HFF-Myc (cell line): ENCODE results near the gene CLHC1.

Experiments used
- DNase-seq: peaks from one replicate; pipeline ENCODE4 v3.0.0-alpha.2; 2011; ENCODE audit warnings: low read depth; ENCODE audit errors: extremely low read depth
- H3K4me3 ChIP-seq: replicated peaks from 2 replicates; pipeline ENCODE4 v1.5.1; 2011; ENCODE audit warnings: low read depth, mild to moderate bottlenecking, control low read depth, low read length
- TF ChIP-seq, protein P1 (sequence below): IDR thresholded peaks from 2 replicates; pipeline ENCODE4 v1.5.1; 2012; ENCODE audit warnings: mild to moderate bottlenecking, low read depth, low read length, control low read depth; ENCODE audit errors: missing control alignments

CLHC1 gene

DNA sequence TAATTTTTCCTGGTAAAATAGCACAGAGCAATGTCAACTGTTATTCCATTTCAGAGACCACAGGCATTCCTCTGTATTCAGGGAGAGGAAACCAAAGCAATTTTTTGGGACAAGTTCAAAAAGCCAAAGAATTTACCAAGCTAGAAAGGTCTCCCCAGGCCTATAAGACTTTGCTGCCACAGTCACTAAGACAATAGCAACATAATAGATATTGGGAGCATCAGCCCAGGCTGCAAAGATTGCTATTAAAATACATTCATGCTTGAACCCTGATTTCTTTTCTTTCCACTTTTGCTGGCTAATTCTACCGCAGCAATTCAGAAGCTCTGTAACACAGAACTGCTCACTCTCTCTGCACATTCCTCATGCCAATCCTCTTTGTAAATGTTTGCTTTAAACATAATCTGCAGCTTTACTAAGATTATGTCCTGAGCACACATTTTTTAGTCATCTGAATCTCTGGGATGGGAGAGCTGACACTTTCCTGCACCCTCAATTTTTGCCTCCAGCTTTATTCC is 76.3 kb downstream of the CLHC1 start:
- no peak overlapping the region for H3K4me3 ChIP-seq
- TF ChIP-seq, protein P1, sequence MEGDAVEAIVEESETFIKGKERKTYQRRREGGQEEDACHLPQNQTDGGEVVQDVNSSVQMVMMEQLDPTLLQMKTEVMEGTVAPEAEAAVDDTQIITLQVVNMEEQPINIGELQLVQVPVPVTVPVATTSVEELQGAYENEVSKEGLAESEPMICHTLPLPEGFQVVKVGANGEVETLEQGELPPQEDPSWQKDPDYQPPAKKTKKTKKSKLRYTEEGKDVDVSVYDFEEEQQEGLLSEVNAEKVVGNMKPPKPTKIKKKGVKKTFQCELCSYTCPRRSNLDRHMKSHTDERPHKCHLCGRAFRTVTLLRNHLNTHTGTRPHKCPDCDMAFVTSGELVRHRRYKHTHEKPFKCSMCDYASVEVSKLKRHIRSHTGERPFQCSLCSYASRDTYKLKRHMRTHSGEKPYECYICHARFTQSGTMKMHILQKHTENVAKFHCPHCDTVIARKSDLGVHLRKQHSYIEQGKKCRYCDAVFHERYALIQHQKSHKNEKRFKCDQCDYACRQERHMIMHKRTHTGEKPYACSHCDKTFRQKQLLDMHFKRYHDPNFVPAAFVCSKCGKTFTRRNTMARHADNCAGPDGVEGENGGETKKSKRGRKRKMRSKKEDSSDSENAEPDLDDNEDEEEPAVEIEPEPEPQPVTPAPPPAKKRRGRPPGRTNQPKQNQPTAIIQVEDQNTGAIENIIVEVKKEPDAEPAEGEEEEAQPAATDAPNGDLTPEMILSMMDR, result no peak
- DNase-seq, result no peak

DNA sequence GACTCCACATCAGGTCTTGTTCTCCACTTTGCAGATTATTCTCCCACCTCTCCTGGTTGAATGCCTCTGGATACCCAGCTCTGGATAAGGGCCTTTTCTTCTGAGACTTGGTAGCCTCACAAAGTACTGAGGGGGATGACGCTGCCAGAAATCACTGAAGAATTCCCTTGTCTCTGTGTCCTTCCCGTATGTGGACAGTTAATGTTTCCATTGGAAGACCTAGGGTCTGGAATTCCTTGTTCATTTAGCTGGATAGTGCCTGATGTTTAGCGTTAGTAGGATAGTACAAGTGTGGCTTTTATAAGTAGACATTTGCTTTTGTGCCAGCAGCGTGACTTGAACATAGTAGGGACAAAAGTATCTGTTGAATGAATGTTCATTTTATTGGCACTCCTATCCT is 76.9 kb downstream of the CLHC1 start:
- no peak overlapping the region for H3K4me3 ChIP-seq
- TF ChIP-seq, protein P1, result no peak
- no peak for DNase-seq

DNA sequence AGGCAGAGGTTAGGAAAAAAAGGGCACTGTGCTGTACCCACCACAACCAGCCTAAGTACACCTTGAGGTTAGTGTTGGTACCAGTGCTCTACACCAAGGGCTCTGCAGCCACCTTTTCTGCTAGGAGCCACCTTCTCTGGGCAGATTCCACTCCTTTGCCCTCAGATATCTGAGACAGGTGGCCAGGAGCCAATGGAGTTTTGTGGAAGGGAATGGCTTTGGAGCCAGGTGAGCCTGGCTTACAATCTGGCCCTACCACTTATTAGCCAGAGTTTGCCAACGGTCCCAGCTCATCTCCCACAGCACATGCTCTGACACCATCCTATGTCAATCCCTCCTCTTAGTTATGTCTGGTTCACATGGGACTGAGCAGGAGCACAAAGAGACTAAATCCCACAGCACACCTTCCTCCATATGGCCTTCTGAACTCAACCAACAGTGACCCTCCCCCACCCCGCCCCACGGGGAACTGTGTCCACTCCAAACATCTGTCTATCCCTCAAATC is 77.5 kb downstream of the CLHC1 start:
- no peak overlapping the region for H3K4me3 ChIP-seq
- DNase-seq, result no peak
- TF ChIP-seq, protein P1, result no peak

DNA sequence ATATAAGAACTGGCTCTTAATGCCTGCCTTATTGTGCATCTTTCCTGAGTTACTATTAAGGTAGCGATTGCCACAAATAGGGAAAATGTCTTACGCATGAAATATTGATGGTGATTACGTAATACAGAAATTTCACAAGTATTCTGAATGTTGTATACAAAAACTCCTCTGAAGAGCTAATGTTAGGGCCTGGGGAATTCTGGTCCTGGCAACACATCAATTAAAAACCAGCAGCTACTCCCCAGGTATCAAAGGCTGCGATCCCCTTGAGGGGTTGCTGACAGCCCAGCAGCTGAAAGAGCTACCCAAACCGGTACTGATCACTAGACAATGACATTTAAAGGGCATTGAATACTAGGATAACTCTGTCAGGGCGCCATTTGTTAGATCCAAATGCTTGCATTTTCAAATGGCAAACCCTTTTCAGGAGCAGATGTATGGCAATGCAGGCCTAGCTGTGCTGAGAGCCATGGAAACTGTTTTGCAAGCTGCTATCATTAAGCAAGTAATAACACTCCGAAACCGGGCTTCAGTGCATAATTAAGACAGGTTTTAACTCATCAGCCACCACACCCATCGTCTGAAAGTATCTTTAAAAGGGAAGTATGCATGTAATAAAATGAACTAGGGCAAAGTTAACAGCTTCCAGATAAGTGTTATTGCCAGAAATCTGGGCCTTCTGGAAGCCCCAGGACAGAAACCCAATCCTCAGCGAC is 78.4 kb downstream of the CLHC1 start:
- TF ChIP-seq, protein P1, result no peak
- no peak for DNase-seq
- H3K4me3 ChIP-seq, result no peak overlapping the region

DNA sequence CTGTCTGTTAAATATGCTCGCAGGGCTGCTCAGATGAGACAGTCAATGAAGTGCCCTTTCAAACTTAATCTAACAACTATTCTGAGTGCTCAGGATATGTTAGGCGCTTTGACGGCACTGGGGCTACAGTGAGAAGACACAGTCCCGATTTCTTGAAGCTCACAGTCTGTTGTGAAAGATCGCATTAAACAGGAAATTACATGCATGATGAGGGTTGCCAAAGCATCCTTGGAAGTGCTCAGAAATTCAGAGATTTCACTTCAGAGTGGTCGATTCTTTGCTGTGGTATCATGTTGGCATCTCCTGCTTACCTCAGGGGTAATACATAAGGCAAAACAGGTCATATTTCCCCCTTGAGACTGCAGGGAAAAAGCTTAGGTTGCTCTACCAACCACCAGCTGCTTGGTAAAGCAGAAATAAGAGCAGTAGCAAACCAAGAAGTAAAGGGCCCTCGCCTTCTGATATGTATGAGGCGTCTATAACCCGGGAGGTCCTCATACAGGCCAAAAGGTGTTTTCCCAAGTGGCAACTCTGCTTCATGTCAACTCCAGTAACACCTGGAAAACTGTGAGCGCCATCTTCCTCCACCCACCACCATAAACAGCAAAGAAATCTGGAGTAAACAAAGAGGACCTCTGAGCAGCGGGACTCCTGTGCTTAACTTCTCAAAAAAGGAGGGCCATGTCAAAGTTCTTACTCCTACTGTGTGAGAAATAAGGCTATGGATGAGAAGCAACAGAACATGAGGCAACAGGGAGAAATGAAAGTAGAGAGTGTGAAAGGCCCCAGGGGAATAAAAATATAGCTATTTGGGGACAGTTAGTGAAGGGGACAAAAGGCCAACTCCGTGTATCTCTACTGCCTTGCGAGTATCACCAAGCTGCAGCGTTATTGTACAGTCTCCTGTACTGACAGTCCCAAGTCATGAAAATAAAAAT is 79.3 kb downstream of the CLHC1 start:
- H3K4me3 ChIP-seq, result no peak overlapping the region
- no peak for DNase-seq

DNA sequence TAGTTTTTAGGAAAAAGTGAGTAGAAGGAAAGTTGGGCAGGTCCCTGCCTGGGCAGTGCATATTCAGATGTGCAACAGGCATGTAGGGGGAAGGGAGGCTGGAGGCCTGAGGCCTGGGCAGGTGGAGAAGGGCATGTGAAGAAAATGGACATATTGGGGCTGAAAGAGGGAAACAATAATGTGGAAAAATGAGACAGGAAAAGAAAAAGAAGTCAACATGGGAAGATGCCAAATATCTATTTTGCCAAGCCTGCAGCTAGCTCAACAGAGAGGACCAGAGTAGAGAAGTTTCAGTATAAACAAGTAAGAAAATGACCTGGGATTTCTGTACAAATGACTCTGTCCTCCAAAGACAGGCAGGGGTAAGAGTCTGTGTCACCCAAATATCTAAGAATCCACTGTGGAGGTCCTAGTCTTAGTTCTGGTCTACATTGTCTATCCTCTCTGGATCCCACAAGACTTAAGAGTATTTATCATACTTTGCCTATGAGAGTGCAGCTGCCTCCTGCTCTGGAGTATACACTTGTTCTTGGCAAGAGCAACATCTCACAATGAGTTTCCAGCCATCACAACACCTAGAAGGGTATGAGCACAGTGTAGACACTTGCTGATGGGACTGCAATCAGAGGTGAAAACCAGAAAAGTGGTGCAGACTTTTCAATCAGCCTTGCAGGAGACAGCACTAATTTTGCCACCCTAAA is 80.2 kb downstream of the CLHC1 start:
- no peak for DNase-seq
- no peak overlapping the region for H3K4me3 ChIP-seq
- TF ChIP-seq, protein P1, result no peak

More for the DNA sequence above, 79.3 kb downstream of the CLHC1 start:
- TF ChIP-seq, protein P1, result no peak
